Epithelial cell of proximal tubule (primary cell): ENCODE results near the gene TMEM63A. TPM values are rescaled to one million over a fixed set of nuclear protein-coding genes. Genes with fewer than 3 reads are reported as not detected.

ENCODE experiments used
- DNase-seq: peaks from one replicate; pipeline ENCODE4 v3.0.0-alpha.2; 2011; ENCODE audit warnings: low read depth
- H3K4me3 ChIP-seq: 2 replicates; pipeline ENCODE4 v1.5.1; 2011; ENCODE audit warnings: low read depth, mild to moderate bottlenecking, low read length
- total RNA-seq: library from RNA; depleted of rRNA; stranded (reverse); fragments of >200 nt; gene quantifications from 2 replicates; pipeline ENCODE4 v1.2.3, GENCODE V29; 2015
- TF ChIP-seq, protein P1 (sequence below): conservative IDR thresholded peaks from 2 replicates; pipeline ENCODE4 v1.5.1; 2012; ENCODE audit warnings: low read depth, mild to moderate bottlenecking, low read length

Gene TMEM63A
- total RNA-seq, 1 donor from 2014 or later = 19.5 TPM

DNA sequence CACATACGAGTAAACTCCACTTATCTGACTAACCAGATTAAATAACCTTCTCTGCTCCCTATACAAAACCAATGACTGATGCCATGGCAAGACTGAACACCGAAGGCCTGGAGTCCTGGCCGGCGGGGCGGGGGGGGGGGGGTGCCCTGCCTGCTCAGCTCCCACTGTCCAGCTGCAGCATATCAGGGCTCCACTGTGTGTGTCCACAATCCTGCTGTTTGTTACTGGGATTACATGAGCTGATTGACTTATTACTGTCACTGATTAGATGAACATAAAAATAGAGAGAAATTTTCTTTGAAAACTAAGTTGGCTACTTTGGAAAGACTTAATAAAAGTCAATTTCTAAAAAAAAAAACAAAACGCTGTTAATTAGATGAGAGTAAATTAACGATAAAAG is 24.9 kb downstream of the TMEM63A start:
- no peak for DNase-seq
- TF ChIP-seq, protein P1, sequence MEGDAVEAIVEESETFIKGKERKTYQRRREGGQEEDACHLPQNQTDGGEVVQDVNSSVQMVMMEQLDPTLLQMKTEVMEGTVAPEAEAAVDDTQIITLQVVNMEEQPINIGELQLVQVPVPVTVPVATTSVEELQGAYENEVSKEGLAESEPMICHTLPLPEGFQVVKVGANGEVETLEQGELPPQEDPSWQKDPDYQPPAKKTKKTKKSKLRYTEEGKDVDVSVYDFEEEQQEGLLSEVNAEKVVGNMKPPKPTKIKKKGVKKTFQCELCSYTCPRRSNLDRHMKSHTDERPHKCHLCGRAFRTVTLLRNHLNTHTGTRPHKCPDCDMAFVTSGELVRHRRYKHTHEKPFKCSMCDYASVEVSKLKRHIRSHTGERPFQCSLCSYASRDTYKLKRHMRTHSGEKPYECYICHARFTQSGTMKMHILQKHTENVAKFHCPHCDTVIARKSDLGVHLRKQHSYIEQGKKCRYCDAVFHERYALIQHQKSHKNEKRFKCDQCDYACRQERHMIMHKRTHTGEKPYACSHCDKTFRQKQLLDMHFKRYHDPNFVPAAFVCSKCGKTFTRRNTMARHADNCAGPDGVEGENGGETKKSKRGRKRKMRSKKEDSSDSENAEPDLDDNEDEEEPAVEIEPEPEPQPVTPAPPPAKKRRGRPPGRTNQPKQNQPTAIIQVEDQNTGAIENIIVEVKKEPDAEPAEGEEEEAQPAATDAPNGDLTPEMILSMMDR = no peak
- no peak overlapping the region for H3K4me3 ChIP-seq

DNA sequence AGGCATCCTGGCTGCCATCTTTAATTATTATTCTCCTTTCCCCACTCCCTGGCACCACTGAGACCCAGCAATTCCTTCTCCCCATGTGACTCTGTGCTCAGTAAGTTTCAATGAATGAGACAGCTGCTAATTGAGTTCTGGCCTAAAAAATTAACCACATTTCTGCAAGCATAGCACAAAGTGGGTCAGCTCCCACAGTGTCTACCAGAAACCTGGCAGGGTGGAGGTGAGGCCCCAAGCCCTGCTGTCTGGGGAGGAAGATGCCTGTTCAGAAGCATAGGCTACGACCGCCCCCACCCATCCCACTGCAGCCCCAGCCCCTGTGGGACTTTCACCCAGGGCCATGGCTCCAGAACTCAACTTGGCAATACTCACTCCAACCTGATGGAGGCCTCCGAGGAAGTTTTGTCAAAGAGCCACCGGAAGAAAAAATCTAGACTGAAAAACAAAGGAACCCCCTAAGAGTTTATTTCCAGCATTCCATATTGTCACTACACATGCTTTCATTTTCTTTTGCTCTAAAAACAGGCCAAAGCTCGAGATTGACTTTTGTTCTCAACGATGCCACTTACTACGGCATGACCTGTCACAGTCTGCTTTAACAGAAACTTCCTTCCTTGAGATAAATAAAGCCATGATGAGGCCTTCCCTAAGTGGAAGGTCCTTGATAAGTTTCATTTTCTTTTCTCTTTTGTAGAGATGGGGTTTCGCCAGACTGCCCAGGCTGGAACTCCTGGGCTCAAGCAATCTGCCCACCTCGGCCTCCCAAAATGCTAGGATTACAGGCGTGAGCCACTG is 26.5 kb downstream of the TMEM63A start:
- TF ChIP-seq, protein P1 = peak; percentile 14
- no peak for DNase-seq
- H3K4me3 ChIP-seq = no peak overlapping the region

DNA sequence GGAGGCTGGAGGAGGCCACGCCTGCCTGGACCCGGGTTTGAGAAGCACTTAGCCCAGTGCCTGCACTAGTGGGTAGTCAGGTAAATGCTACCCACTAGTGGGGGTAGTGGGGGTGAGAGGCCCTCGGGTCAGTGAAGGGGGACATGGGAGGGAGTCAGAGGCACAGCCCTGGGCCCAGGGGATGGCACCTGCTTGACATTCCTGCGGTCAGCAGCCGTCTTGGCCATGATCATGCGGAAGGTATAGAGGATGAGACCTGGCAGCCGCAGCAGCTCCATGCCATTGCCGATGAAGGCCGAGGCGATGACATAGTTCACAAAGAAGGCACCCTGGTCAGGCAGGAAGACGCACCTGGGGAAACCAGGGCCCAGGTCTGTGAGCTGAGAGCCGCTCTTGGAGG is 28.7 kb downstream of the TMEM63A start:
- no peak for DNase-seq
- TF ChIP-seq, protein P1 = no peak
- H3K4me3 ChIP-seq = no peak overlapping the region

DNA sequence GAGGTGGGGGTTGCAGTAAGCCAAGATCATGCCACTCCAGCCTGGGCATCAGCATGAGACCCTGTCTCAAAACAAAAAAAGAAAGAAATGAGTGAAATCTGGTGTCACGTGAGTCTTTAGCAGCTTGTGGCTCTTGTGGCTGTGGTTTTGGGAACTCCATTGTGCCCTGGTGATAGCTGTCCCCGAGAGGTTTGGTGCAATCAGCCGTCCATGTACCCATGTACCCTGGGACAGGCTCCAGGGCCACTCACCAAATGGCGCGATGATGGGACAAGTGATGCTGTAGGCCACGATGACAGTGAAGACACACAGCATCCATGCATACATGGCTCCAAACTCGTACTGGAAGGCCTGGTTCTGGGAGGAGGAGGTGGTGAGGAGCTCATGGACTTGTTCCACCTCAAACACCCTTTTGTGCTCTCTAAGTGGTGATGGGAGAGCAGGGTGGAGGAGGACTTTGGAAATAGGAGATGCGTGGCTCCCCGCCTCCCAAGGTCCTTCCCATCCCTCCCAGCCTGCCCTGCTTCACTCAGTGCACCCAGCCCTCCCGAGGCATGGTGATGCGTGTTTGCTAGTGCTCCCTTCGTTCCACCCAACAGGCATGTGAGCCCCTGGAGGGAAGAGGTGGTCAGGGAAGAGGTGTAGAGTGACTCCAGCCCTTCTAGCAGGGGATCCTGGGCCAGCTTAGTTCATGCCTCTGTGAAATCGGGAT is 29.6 kb downstream of the TMEM63A start:
- TF ChIP-seq, protein P1 = no peak
- no peak for DNase-seq
- H3K4me3 ChIP-seq = no peak overlapping the region

DNA sequence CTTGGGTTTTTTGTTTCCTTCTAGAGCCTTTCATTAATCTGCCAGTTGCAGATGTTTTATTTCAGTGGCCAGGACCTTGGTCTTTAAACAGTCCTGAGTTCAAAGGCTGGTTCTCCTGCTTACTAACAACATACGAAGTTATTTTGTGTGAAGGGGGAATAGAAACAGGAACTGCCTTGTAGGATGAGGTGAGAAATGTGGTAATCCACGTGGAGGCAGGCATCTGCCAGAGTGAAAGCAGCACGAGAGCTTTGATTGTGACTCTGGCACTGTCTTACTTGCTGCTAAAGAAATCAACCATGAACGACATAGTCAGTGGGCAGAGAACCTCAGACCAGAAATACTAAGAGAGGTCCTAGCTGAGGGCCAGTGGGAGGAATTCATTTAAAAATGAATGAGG is 30.4 kb downstream of the TMEM63A start:
- TF ChIP-seq, protein P1 = no peak
- H3K4me3 ChIP-seq = no peak overlapping the region
- no peak for DNase-seq

DNA sequence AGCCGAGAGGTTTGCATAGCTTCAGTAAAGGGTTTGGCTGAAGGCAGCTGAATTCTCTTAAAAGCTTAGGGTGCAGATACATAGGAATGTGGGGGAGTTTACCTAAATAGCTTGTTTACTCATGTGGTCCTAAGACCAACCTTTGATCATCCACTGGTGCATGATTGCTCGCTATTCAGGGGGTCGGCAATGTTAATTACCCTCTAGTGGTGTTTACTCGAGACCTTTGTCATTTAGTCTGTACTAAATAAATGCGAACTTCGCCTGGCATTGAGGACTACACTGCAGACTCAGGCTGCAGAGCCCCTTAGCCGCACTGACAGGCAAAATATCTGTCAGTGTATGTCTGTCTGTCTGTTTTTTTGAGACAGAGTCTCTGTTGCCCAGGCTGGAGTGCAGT is 31.8 kb downstream of the TMEM63A start:
- H3K4me3 ChIP-seq = no peak overlapping the region
- TF ChIP-seq, protein P1 = no peak
- DNase-seq = no peak
